B cell (primary cell): ENCODE results near the gene PIGR.

Experiments
- CTCF ChIP-seq: fragments of 200-600 bp; IDR thresholded peaks from one replicate; pipeline ENCODE4 v1.8.0; 2022; ENCODE audit warnings: antibody characterized with exemption, mild to moderate bottlenecking
- EZH2 ChIP-seq: IDR thresholded peaks from 2 replicates; pipeline ENCODE4 v1.6.1; 2012; ENCODE audit warnings: borderline replicate concordance, low read depth, mild to moderate bottlenecking, moderate library complexity, low read length; ENCODE audit not compliant: insufficient read depth, poor library complexity, severe bottlenecking

DNA sequence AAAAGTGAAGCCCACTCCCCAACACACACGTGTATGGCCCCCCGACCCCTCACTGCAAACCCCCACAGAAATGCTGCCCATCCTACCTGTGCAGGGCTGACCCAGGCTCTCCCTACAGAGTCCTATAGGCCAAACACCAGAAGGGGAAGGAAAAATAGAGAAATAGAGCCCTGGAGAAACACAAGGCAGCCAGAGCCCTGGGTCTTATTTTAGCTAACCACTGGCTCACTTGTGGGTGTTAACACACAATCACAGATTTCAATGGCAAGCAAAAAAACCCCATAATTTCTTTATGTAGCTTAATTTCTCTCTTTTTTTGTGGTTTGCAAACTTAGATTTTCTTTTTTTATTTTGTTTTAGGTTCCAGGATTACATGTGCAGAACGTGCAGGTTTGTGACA lies 989 bp upstream of the PIGR start:
- TF ChIP-seq CTCF (no peak), EZH2 (no peak)
